K562 (cell line): ENCODE measurements around the gene NAA40. TPM values are rescaled to one million over a fixed set of nuclear protein-coding genes. Genes with fewer than 3 reads are reported as not detected.

Experiments used
- BMI1 ChIP-seq: fragments of 150-350 bp; IDR thresholded peaks from 2 replicates; pipeline ENCODE4 v1.6.1; 2014; ENCODE audit warnings: low read length
- KLF1 ChIP-seq: fragments of 450-650 bp; IDR thresholded peaks from 2 replicates; pipeline ENCODE4 v1.6.1; 2016; ENCODE audit warnings: missing genetic modification characterization, missing compliant biosample characterization
- MGA ChIP-seq: fragments of 450-650 bp; IDR thresholded peaks from 2 replicates; pipeline ENCODE4 v1.6.1; 2016; ENCODE audit warnings: mild to moderate bottlenecking, moderate library complexity
- PHF20 ChIP-seq: fragments of 450-650 bp; IDR thresholded peaks from 2 replicates; pipeline ENCODE4 v1.6.1; 2018; ENCODE audit not compliant: partially characterized antibody
- POLR2AphosphoS2 ChIP-seq: IDR thresholded peaks from 2 replicates; pipeline ENCODE4 v1.6.1; 2012; ENCODE audit warnings: low read length, improper control_type of control experiment
- SP1 ChIP-seq: sonication (generic); formaldehyde crosslinking; IDR thresholded peaks from 2 replicates; pipeline ENCODE4 v1.8.1; 2022; ENCODE audit warnings: mild to moderate bottlenecking, missing genetic modification reagents
- TBL1XR1 ChIP-seq, 2 experiments: IDR thresholded peaks; 2 replicates each; pipeline ENCODE4 v1.6.1; 2012; ENCODE audit warnings: improper control_type of control experiment in 2 of 2, low read length in 2 of 2, mild to moderate bottlenecking in 1 of 2
- ZKSCAN8 ChIP-seq: fragments of 200-800 bp; sonication (Bioruptor generic); IDR thresholded peaks from 2 replicates; pipeline ENCODE4 v1.6.1; 2016; ENCODE audit warnings: missing genetic modification characterization, missing compliant biosample characterization
- polyA plus RNA-seq, 8 experiments: library from polyadenylated mRNA; depleted of rRNA in 4 of 8; stranded (reverse) in 5 of 8; unstranded in 3 of 8; fragments of >200 nt; fragmentation: Nextera tagmentation in 2 of 8; fragmentation: Illumina TruSeq in 1 of 8; extraction: Ambion mirVana in 2 of 8; extraction: Trizol in 1 of 8; gene quantifications; 2 replicates each; pipeline versions ENCODE4 v1.2.1 to v1.2.3, GENCODE V29; 2011 to 2014; ENCODE audit warnings: inconsistent platforms in 1 of 8, missing spikeins in 1 of 8
- total RNA-seq, 7 experiments: library from RNA; depleted of rRNA in 6 of 7; stranded (reverse); fragments of >200 nt in 6 of 7; fragmentation: Illumina TruSeq in 2 of 7; extraction: Trizol in 2 of 7; gene quantifications; 2 replicates each; pipeline versions ENCODE4 v1.2.1 to v1.2.3, GENCODE V29; 2011 to 2021; ENCODE audit warnings: low replicate concordance in 1 of 7

The NAA40 gene
- total and polyA plus RNA-seq, 9 of the 15 experiments (the other 6 are each of a cell fraction or from before 2014, with no cell fraction given): 6.2 to 39.0 (median 23.1) TPM

- TF ChIP-seq MGA: peak; percentile 65; the same call in 1 of the 2 replicates
- no peak for TF ChIP-seq PHF20
- TF ChIP-seq SP1 (CRISPR knock-in tag): no peak
- TF ChIP-seq POLR2AphosphoS2: no peak
- no peak for TF ChIP-seq BMI1
- no peak for TF ChIP-seq ZKSCAN8
- no peak for TF ChIP-seq KLF1 (tag)
- TF ChIP-seq TBL1XR1 (IDR thresholded peaks at IDR 0.05; ENCODE audit: low read length in 2 of 2): 0 out of 4 replicates have a peak, but pooled peaks of 1 of the 2 experiments have one; percentile 11
These were observed 20.9 kb upstream of the NAA40 start (continued) for GRCh38 chr11:63917692-63918506.
